Vagina (tissue), 2 donors: ENCODE results near the gene KCNQ4.

Experiments used
- CTCF ChIP-seq, 3 experiments: fragments of 450-650 bp in 2 of 3; fragments of 200-600 bp in 1 of 3; sonication (generic) in 1 of 3; IDR thresholded peaks; one replicate each; pipeline ENCODE4 v1.5.1; 2017 to 2019; ENCODE audit warnings: antibody characterized with exemption in 3 of 3, mild to moderate bottlenecking in 2 of 3, moderate library complexity in 2 of 3
- POLR2A ChIP-seq, 2 donors: fragments of 450-650 bp; IDR thresholded peaks; one replicate each; pipeline ENCODE4 v1.6.1; 2017; ENCODE audit warnings: antibody characterized with exemption in 2 of 2, mild to moderate bottlenecking in 2 of 2, moderate library complexity in 2 of 2
- POLR2AphosphoS5 ChIP-seq, 2 donors: sonication (generic); formaldehyde crosslinking; IDR thresholded peaks; one replicate each; pipeline ENCODE4 v1.9.0; 2017; ENCODE audit warnings: antibody characterized with exemption in 2 of 2, mild to moderate bottlenecking in 2 of 2, low read depth in 1 of 2; ENCODE audit not compliant: insufficient read depth in 1 of 2

GRCh38 chr1:40838980-40839942 lies 55.7 kb downstream of the KCNQ4 start:
- TF ChIP-seq CTCF (IDR thresholded peaks at IDR 0.05) (no peak), POLR2A (IDR thresholded peaks at IDR 0.05) (no peak), POLR2AphosphoS5 (IDR thresholded peaks at IDR 0.05; ENCODE audit: insufficient read depth in 1 of 2, low read depth in 1 of 2) (no peak)
